HK-2 (cell line): ENCODE data around the gene UBE2E2.

ENCODE experiments used
- DNase-seq: peaks from one replicate; pipeline ENCODE4 v3.0.0-alpha.2; 2018; ENCODE audit not compliant: unreplicated experiment

UBE2E2 gene

GRCh38 chr3:23480329-23480714 lies 277.2 kb downstream of the UBE2E2 start:
- DNase-seq = no peak

DNA sequence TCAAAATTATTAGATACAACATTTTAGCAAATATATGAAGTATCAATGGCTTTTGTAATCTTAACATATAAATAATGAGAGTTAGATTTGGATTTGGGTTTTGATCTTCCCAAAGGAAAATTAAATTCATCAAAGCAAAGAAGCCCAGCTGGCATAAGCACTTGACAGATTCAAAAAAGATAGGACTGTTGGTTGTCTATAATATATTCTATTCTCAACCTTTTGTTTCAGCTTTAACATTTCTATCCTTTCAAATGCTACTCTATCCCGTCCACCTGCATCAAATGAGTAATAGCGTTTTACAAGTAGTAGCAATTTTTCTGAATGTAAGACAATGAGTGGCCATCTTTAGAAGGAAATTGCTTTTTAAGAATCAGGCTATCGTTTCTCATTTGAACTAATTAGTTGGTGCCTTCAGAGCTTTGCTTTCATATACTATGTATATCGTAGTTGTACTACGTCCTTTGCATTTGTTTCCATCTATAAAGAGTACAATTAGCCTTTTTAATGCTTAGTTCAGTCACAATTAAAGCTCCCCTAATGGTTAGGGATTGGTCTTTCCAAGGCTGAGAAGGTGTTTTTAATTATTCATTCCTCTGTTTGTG lies 278.0 kb downstream of the UBE2E2 start:
- DNase-seq = no peak

GRCh38 chr3:23481616-23482278 lies 278.6 kb downstream of the UBE2E2 start:
- no peak for DNase-seq

DNA sequence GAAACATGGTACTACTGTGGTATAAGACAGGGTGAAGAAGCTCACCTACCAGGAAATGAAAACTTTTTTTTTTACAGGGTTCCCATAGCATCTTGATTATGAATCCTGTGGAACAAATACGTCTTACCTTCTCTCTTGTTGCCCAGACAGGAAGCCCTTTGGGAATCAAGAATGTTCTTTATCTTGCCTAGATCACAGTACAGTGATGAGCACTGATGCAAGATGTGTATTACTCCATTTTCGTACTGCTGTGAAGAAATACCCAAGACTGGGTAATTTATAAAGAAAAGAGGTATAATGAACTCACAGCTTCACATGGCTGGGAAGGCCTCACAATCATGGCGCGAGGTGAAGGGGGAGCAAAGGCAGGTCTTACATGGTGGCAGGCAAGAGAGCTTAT lies 281.3 kb downstream of the UBE2E2 start:
- DNase-seq = no peak

DNA sequence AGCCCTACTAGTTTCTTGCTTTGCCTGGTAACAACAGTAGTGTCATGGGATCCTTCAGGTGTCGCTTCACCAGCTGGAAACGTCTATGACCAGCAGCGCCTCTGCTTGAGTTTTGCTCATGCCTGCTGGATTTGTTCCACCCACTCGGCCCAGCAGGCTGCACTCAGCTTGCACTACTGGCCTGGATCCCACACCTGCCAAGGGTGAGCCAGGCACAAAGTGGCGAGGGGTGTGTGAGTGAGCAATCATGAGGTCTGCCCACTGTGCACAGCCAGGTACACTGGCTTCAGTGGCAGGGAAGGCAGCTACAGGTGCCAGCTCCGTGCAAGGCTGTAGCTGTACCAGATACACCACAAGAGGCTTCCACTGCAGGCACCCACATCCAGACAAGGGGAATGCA lies 282.8 kb downstream of the UBE2E2 start:
- DNase-seq = no peak

DNA sequence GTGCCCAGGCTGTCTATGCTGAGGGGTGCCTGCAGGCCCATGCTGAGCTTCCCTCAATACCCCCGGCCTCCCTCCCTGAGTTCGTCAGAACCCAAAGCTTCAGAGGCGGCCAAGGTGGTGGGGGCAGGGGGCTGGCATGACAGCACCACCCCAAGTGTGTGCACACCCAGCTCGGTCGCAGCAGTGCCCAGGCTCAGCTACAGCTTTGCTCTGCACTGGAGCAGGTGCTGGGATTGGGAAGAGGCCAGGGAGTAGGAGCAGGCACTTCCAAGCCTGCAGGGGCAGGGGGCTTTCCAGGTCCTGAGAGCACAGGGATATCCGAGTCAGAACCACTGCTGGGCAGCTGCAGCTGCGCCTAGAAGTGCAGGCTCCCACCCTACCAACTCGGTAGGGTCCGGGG lies 283.9 kb downstream of the UBE2E2 start:
- DNase-seq = no peak

DNA sequence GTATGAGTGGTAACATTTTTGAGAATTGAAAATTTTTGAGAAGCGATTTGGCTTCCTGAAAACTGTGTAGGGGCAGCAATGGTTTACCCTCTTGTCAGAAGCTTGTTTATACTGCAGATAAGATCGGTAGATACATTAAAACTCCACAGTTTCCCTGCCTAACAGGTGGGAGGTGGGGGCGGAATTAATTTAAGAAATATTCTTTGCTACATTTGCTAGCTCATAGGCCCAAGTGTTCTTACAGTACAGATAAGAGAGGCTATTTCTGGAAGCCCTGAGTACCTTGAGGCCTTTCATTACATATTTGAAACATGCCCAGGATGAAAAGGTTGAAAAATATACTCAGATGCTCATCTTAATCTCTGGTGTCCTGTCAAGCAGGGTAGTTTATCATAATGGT lies 285.5 kb downstream of the UBE2E2 start:
- no peak for DNase-seq

DNA sequence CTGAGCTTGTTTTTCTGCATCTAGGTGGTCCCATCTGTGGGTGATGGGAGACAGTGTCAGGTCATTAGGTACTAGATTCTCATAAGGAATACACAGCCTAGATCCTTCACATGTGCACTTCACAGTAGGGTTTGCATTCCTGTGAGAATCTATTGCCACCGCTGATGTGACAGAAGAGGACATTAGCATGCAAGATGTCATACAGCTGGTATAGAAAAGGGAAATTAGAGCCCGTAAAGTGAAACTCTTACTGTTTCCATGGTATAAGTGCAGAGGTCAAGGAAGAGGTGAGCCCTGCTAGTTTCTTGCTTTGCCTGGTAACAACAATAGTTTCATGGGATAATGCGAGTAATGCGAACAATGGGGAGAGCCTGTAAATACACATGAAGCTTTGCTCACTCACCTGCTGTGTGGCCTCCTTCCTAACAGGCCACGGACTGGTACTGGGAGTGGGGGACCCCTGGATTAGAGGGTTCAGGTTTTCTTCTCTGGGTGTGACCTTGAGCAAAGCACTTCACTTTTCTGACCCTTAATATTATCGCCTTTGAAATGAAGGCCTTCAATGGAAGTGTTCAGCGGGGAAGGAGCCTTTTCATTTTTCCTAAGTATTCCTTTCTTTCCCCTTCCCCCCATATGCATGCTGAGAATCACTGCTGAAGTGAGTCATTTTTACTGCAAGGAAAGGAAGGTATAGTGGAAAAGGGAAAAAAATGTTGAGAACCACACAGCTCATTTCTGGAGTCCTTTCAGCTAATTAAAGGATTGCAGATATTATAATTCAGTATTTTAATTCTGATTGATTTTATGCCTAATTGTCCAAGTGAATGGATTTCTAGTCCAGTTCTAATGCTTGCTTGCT lies 286.4 kb downstream of the UBE2E2 start:
- DNase-seq = no peak

DNA sequence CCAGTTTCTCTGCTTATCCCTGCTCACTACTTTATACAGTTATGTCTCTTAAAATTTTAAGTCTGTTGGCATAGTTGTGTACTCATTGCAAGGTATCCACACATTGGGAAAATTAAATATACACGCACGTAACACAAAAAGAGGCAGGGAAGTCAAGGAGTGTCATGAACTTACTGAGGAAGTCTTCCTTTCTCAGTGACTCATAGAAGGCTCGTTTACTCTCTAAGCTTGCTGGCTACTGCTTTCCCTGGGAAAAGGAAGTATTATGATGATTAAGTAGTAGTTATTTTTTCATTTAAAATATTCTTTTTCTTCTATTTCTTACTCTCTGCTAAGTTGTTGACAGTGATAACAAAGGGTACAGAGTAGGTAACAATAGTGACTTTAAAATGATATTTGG lies 287.3 kb downstream of the UBE2E2 start:
- no peak for DNase-seq

GRCh38 chr3:23492057-23492456 lies 288.9 kb downstream of the UBE2E2 start:
- DNase-seq = no peak

DNA sequence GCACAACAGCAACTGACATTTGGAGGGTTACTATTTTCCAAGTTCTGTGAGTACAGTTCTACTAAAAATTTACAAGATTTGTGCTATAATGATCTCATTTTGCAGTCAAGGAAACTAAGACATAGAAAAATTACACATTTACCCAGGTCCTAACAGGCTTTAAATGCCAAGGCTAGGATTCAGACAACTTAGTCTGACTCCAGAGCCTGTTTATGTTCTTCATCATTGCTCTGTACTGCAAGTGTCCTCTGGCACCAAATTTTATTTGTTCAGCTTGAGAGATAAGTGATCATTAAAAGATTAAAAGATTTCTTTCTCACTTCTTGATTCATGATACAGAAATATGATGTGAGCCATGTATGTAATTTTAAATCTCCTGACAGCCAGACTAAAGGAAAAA lies 290.8 kb downstream of the UBE2E2 start:
- DNase-seq = no peak

DNA sequence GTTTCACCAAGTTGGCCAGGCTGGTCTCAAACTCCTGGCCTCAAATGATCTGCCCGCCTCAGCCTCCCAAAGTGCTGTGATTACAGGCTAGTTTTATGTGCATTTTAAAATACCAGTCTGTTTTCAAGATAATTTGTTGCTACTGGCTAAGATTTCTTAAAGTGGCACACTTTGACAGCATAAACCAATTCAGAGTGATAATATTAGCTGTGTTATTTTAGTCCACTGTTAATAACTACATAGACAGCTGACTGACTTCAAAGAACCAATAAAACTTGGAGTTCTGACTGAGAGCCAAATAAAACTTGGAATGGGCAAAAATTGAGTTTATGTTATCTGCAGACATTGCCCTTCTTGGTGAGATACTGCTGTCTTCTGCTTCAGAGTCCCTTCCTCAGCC lies 291.8 kb downstream of the UBE2E2 start:
- no peak for DNase-seq

DNA sequence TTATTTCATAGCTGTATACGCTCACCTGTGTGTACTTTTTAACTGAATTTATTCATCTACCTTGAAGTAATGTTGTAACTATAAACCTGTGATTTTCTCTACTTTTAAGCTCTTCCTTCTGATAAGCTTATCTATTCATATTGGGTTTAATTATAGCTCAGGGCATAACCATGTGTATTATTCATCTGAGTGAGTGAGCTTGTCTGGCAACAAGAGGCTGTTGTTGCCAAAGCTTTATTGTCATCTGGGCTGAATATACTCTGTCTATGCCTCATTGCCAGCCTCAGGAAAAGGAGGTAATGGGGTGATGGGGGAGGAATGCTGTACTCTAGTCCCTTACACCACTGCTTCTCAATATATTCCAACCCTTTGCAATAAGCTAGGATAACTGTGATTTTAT lies 292.4 kb downstream of the UBE2E2 start:
- DNase-seq = no peak

- no peak for DNase-seq
Observed at GRCh38 chr3:23496165-23496564, 293.0 kb downstream of the UBE2E2 start.

- no peak for DNase-seq
Observed at GRCh38 chr3:23497156-23497555, 294.0 kb downstream of the UBE2E2 start.

- no peak for DNase-seq
Observed at GRCh38 chr3:23501201-23501802, 298.2 kb downstream of the UBE2E2 start.

DNA sequence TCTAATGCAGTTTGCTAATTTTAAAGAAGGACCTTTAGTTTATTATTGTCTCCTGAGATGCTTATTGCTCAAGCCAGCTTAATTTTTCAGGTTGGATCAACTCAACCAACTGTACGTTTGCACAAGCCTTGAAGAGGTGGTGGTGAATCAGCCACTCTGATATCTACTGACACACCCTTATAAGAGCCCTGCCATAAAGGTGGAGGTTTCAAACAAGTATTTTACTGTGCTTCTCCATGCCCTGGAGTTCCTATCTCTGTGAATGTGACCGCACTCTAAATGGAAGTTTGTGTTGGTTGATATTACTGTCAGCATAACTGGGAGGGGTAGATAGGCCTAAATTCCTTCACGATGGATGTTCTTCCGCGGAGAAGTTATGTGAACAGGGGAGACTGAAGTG lies 305.3 kb downstream of the UBE2E2 start:
- DNase-seq = no peak

DNA sequence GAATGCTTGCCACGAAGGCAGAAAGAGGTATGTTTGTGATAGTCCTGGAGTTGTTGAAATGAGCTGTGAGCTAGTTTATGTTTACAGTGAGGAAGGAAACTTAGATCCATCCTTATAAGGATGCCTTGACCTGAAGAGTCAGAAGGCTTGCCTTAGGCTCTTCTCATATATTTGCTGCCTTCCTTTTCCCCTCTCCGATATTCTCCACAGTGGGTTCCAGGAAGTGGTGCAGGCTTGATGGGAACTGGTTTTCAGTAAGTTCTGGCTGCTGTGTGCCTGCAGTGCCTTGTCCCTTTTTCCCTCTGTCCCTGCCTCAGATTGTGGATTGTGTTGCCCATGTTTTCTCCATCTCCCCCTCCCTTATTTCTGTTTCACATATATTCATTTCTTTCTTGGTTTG lies 315.3 kb downstream of the UBE2E2 start:
- DNase-seq = no peak

DNA sequence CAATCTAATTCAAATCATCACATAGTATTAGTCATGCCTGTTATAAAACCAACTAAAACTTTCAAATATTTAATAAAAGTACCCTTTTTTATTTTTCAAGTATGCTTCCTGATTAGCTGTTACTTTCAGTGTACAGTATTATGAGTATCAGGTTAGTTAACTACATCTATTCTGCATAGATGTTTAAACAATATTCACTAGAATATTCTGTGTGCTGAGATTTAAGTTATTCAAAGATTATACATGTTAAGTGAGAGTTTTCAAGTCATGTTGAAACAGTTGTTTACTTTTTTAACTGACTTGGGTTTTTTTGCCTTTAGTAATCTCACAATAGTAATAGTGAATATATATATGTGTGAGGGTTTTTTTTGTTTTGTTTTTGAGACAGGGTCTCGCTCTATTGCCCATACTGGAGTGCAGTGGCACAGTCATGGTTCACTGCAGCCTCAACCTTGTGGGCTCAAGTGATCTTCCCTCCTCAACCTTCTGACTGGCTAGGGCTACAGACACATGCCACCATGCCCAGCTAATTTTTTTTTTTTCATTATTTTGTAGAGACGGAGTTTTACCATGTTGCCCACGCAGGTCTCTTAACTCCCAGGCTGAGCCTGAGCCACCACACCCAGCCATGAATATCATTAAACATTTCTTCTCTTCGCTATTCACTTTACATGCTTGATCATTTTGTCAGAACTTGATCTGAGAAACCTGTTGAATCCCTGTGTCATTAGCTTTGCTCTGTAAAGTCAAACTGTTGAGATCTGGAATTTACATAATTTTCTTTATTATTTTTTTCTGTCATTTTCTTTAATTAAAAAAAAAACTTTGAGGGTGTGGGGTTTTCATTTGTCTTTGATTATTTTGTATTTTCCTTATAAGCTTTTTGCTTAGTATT lies 316.4 kb downstream of the UBE2E2 start:
- DNase-seq = no peak

DNA sequence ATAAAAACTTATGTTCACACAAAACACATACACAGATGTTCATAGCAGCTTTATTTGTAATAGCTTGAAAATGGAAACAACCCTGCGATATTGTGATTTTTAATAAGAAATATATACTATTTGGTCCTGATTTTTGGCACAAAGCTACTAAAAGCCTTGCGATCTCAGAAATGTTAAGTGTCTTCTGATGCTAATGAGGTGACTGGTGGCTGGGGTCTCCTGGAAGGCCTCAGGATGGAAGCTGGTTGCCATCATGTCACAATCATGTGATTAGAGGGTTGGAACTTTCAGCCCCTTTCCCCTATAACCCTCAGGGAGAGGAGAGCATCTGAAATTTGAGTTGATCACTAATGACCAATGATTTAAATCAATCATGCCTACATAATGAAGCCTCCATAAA lies 324.2 kb downstream of the UBE2E2 start:
- no peak for DNase-seq

- no peak for DNase-seq
Observed at GRCh38 chr3:23533596-23533995, 330.5 kb downstream of the UBE2E2 start.

- DNase-seq = no peak
Observed at GRCh38 chr3:23533996-23534395, 330.9 kb downstream of the UBE2E2 start.
